ENCODE data around the gene CYB561A3. TPM values are rescaled to one million over a fixed set of nuclear protein-coding genes. Genes with fewer than 3 reads are reported as not detected.

Gene CYB561A3
- polyA plus RNA-seq, 1 experiment: 91.3 TPM

DNA sequence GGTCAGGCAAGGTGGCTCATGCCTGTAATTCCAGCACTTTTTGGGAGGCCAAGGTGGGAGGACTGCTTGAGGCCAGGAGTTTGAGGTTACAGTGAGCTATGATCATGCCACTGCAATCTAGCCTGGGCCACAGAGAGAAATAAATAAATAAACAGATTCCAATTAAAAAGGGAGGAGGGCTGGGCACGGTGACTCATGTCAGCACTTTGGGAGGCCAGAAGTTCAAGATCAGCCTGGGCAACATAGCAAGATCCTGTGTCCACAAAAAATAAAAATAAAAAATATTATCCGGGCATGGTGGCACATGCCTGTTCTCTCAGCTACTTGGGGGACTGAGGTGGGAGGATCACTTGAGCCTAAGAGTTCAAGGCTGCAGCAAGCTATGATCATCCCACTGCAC lies 7.5 kb downstream of the CYB561A3 start:
- ChIA-PET POLR2A (no interaction called here), CTCF (interaction anchor here (0.6 to 1.6 kb wide), 3 partner anchors 18 to 555 kb away, joined by 4 to 12 read pairs (median 4); no protein-coding TSS in a partner anchor)
- TF ChIP-seq, protein P1, sequence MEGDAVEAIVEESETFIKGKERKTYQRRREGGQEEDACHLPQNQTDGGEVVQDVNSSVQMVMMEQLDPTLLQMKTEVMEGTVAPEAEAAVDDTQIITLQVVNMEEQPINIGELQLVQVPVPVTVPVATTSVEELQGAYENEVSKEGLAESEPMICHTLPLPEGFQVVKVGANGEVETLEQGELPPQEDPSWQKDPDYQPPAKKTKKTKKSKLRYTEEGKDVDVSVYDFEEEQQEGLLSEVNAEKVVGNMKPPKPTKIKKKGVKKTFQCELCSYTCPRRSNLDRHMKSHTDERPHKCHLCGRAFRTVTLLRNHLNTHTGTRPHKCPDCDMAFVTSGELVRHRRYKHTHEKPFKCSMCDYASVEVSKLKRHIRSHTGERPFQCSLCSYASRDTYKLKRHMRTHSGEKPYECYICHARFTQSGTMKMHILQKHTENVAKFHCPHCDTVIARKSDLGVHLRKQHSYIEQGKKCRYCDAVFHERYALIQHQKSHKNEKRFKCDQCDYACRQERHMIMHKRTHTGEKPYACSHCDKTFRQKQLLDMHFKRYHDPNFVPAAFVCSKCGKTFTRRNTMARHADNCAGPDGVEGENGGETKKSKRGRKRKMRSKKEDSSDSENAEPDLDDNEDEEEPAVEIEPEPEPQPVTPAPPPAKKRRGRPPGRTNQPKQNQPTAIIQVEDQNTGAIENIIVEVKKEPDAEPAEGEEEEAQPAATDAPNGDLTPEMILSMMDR (IDR thresholded peaks at IDR 0.05; ENCODE audit: insufficient read depth, low read depth, low read length): no peak
- H3K36me3 ChIP-seq (ENCODE audit: control insufficient read depth, insufficient read depth, low read length): peaks cover 12% of the 10 kb centered on the region
- H3K27me3 ChIP-seq (ENCODE audit: control insufficient read depth, insufficient read depth, low read length): no peaks in the 10 kb centered on the region
- no peak overlapping the region for H3K4me3 ChIP-seq (ENCODE audit: low read depth, low read length)
- DNase-seq (ENCODE audit: low read depth): no peak

DNA sequence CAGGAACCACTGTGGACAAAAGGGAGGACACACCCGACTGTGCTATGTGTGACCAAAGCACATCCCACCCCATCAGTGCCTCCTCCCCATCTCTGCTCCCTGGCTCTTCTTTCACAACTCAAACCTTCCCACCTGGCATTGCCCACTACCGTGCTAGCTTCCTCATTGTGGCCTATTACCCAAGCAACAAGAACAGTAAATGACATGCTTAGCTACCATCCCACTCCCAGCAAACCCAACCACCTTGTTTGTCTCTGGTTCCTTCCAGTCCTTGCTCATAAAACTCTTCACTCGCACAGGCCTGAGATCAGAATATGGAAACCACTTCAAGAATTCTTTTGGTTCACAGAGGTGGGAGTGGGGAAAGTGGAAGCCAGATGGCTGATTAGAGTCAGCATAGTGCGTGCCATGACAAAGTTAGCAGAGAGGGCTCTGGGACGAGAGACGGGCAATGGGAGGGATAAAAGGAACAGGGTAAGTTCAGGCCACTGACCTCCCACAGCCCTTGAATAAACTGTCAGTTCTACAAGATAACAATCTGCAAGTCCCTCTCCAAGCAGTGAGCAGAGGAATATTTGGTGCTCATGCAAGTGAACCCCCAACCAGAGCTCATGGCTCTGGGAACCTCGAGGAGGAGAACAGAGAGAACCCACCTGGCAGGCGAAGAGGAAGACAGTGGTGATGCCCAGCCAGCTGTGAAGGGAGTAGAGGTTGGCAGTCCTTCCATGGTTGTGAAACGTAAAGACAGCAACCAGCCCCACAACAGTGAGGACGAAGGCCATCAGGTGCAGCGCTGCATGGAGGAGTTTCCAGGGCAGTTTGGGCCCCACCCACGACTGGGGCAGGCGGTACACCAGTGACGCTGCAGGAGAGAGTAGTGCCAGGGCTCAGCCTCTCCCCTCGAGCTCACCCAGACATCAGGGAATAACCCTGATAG lies 8.3 kb downstream of the CYB561A3 start:
- CTCF ChIA-PET: interaction anchor here (1.6 to 2.1 kb wide), 2 partner anchors 17 kb away, joined by 10 to 12 read pairs; no protein-coding TSS in a partner anchor
- H3K36me3 ChIP-seq (ENCODE audit: control insufficient read depth, insufficient read depth, low read length): peaks cover 13% of the 10 kb centered on the region
- POLR2A ChIA-PET: no interaction called here
- DNase-seq (ENCODE audit: low read depth): no peak
- H3K27me3 ChIP-seq (ENCODE audit: control insufficient read depth, insufficient read depth, low read length): no peaks in the 10 kb centered on the region
- TF ChIP-seq, protein P1 (IDR thresholded peaks at IDR 0.05; ENCODE audit: insufficient read depth, low read depth, low read length): no peak
- no peak overlapping the region for H3K4me3 ChIP-seq (ENCODE audit: low read depth, low read length)

DNA sequence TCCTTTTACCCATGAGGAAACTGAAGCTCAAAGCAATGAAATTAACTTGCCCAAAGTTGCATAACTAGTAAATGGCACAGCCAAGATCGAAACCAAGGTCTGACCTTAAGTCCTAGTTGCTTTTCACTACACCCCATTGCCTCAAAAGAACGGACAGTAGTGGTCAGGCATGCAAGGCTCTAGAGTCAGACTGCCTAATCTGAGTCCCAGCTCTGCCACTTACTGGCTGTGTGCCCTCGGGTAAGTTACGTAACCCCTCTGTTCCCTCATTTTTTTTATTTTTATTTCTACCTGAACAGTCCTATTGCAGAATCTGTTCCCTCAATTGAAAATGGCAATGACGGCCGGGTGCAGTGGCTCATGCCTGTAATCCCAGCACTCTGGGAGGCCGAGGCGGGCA lies 9.6 kb downstream of the CYB561A3 start:
- TF ChIP-seq, protein P1 (IDR thresholded peaks at IDR 0.05; ENCODE audit: insufficient read depth, low read depth, low read length): no peak
- DNase-seq (ENCODE audit: low read depth): no peak
- Histone ChIP-seq H3K36me3 (ENCODE audit: control insufficient read depth, insufficient read depth, low read length) (peaks cover 13% of the 10 kb centered on the region), H3K27me3 (ENCODE audit: control insufficient read depth, insufficient read depth, low read length) (no peaks in the 10 kb centered on the region), H3K4me3 (ENCODE audit: low read depth, low read length) (no peak overlapping the region)
- ChIA-PET CTCF (interaction anchor here (2.1 kb wide), 1 partner anchor 16 kb away, joined by 10 read pairs; no protein-coding TSS in a partner anchor), POLR2A (no interaction called here)

DNA sequence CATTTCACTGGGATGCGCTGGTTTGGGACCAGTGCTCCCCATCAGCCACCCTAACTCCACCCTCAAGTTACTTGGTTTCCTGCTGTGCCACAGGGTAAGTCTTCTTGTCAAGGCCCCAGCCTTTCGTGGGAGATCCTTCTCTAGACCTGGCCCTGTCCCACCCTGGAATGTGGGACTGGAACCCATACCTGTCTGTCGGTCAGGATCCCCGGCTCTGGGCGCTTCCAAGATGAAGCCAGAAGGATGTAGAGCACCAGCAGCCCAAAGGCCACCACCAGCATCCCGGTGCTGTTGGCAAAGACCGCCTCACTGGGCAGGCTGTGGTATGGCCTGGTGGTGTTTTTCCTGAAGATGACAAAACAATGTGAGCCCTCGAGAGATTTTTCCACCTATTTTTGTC lies 10.9 kb downstream of the CYB561A3 start:
- no peak for DNase-seq (ENCODE audit: low read depth)
- ChIA-PET POLR2A (no interaction called here), CTCF (interaction anchor here (3.7 kb wide), 1 partner anchor 35 kb away, joined by 16 read pairs; no protein-coding TSS in a partner anchor)
- Histone ChIP-seq H3K4me3 (ENCODE audit: low read depth, low read length) (no peak overlapping the region), H3K27me3 (ENCODE audit: control insufficient read depth, insufficient read depth, low read length) (no peaks in the 10 kb centered on the region), H3K36me3 (ENCODE audit: control insufficient read depth, insufficient read depth, low read length) (peaks cover 15% of the 10 kb centered on the region)
- TF ChIP-seq, protein P1 (IDR thresholded peaks at IDR 0.05; ENCODE audit: insufficient read depth, low read depth, low read length): no peak

DNA sequence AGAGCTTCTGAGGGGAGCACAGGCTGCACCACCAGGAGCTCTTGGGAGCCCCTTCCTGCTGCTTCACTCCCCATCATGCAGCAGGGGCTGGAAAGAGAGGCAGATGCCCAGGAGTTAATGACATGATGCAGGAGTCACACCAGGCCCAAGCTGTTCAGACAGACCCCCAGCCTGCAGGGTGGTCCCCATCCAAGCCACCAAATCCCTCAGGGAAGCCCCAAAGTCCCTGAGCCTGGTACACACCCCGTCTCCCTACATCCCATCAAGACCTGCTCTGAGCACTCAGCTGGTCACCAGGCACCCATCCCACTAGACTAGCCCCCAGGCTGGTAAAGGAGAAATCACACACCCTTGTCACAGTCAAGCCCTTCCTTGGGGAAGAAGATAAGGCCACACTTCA lies 11.3 kb downstream of the CYB561A3 start:
- ChIA-PET POLR2A (no interaction called here), CTCF (interaction anchor here (1.2 to 6.6 kb wide), 3 partner anchors 12 to 36 kb away, joined by 3 to 56 read pairs (median 16); partner anchors contain the start of genes CYB561A3 and TMEM138)
- DNase-seq (ENCODE audit: low read depth): no peak
- Histone ChIP-seq H3K27me3 (ENCODE audit: control insufficient read depth, insufficient read depth, low read length) (no peaks in the 10 kb centered on the region), H3K36me3 (ENCODE audit: control insufficient read depth, insufficient read depth, low read length) (peaks cover 15% of the 10 kb centered on the region), H3K4me3 (ENCODE audit: low read depth, low read length) (no peak overlapping the region)
- TF ChIP-seq, protein P1 (IDR thresholded peaks at IDR 0.05; ENCODE audit: insufficient read depth, low read depth, low read length): no peak

Data from BJ (cell line).